HepG2 (cell line): ENCODE measurements around the gene COX4I2. TPM values are rescaled to one million over a fixed set of nuclear protein-coding genes. Genes with fewer than 3 reads are reported as not detected.

Experiments
- AGO1 ChIP-seq: fragments of 200-400 bp; formaldehyde crosslinking; IDR thresholded peaks from 2 replicates; pipeline ENCODE4 v1.6.1; 2017; ENCODE audit warnings: mild to moderate bottlenecking, low read depth, low read length, moderate library complexity; ENCODE audit not compliant: poor library complexity, severe bottlenecking
- ARHGAP35 ChIP-seq: sonication (generic); formaldehyde crosslinking; IDR thresholded peaks from 2 replicates; pipeline ENCODE4 v1.9.0; 2022; ENCODE audit warnings: mild to moderate bottlenecking, inconsistent platforms, moderate library complexity, missing genetic modification reagents, borderline replicate concordance
- ARNT2 ChIP-seq: sonication (generic); formaldehyde crosslinking; IDR thresholded peaks from 2 replicates; pipeline ENCODE4 v1.8.0; 2022; ENCODE audit warnings: mild to moderate bottlenecking, low read depth, missing genetic modification reagents, moderate library complexity
- CEBPG ChIP-seq: IDR thresholded peaks from 2 replicates; pipeline ENCODE4 v1.6.1; 2016
- DMTF1 ChIP-seq: sonication (generic); formaldehyde crosslinking; IDR thresholded peaks from 2 replicates; pipeline ENCODE4 v1.4.0; 2020; ENCODE audit warnings: mild to moderate bottlenecking, missing genetic modification reagents
- FOXJ3 ChIP-seq: sonication (generic); formaldehyde crosslinking; IDR thresholded peaks from 2 replicates; pipeline ENCODE4 v1.4.0; 2020; ENCODE audit warnings: missing genetic modification reagents, mild to moderate bottlenecking, borderline replicate concordance
- FOXK2 ChIP-seq: fragments of 450-650 bp; IDR thresholded peaks from 2 replicates; pipeline ENCODE4 v1.6.1; 2016
- HIC2 ChIP-seq: sonication (generic); formaldehyde crosslinking; IDR thresholded peaks from 2 replicates; pipeline ENCODE4 v1.9.0; 2022; ENCODE audit warnings: low read depth, missing genetic modification reagents
- HNRNPK ChIP-seq: fragments of 200-400 bp; formaldehyde crosslinking; IDR thresholded peaks from 2 replicates; pipeline ENCODE4 v1.6.1; 2018; ENCODE audit warnings: low read length, low read depth, moderate library complexity, mild to moderate bottlenecking; ENCODE audit not compliant: poor library complexity, severe bottlenecking
- HNRNPUL1 ChIP-seq: fragments of 200-400 bp; formaldehyde crosslinking; IDR thresholded peaks from 2 replicates; pipeline ENCODE4 v1.6.1; 2017; ENCODE audit warnings: low read depth, mild to moderate bottlenecking, low read length, moderate library complexity
- MAFF ChIP-seq: IDR thresholded peaks from 2 replicates; pipeline ENCODE4 v1.6.1; 2011; ENCODE audit warnings: low read depth, low read length, improper control_type of control experiment
- NFKB2 ChIP-seq: sonication (generic); formaldehyde crosslinking; IDR thresholded peaks from 2 replicates; pipeline ENCODE4 v1.4.0; 2020; ENCODE audit warnings: missing genetic modification reagents, borderline replicate concordance
- NR3C1 ChIP-seq: sonication (generic); formaldehyde crosslinking; IDR thresholded peaks from 2 replicates; pipeline ENCODE4 v1.4.0; 2020; ENCODE audit warnings: missing genetic modification reagents
- PATZ1 ChIP-seq: sonication (generic); formaldehyde crosslinking; IDR thresholded peaks from 2 replicates; pipeline ENCODE4 v1.4.0; 2020; ENCODE audit warnings: missing genetic modification reagents
- PBX2 ChIP-seq: IDR thresholded peaks from 2 replicates; pipeline ENCODE4 v1.6.1; 2016; ENCODE audit warnings: control low read depth
- TRIM24 ChIP-seq: sonication (generic); formaldehyde crosslinking; IDR thresholded peaks from 2 replicates; pipeline ENCODE4 v1.8.0; 2022; ENCODE audit warnings: mild to moderate bottlenecking, missing genetic modification reagents
- ZFP36L1 ChIP-seq: sonication (generic); formaldehyde crosslinking; IDR thresholded peaks from 2 replicates; pipeline ENCODE4 v1.8.0; 2022; ENCODE audit warnings: mild to moderate bottlenecking, missing genetic modification reagents, moderate library complexity
- ZNF337 ChIP-seq: sonication (generic); formaldehyde crosslinking; IDR thresholded peaks from 2 replicates; pipeline ENCODE4 v1.5.1; 2020; ENCODE audit warnings: missing genetic modification reagents, low read depth, mild to moderate bottlenecking, borderline replicate concordance
- ZNF33B ChIP-seq: sonication (generic); formaldehyde crosslinking; IDR thresholded peaks from 2 replicates; pipeline ENCODE4 v1.5.1; 2020; ENCODE audit warnings: mild to moderate bottlenecking, missing genetic modification reagents
- ZNF441 ChIP-seq: sonication (generic); formaldehyde crosslinking; IDR thresholded peaks from 2 replicates; pipeline ENCODE4 v1.7.0; 2021; ENCODE audit warnings: missing genetic modification reagents, borderline replicate concordance
- ZNF547 ChIP-seq: sonication (generic); formaldehyde crosslinking; IDR thresholded peaks from 2 replicates; pipeline ENCODE4 v1.5.1; 2020; ENCODE audit warnings: mild to moderate bottlenecking, missing genetic modification reagents
- ZNF788 ChIP-seq: sonication (generic); formaldehyde crosslinking; IDR thresholded peaks from 2 replicates; pipeline ENCODE4 v1.5.0; 2020; ENCODE audit warnings: mild to moderate bottlenecking, missing genetic modification reagents, borderline replicate concordance
- polyA plus RNA-seq, 8 experiments: library from polyadenylated mRNA; depleted of rRNA in 3 of 8; stranded (reverse) in 7 of 8; unstranded in 1 of 8; fragments of >200 nt; fragmentation: Illumina TruSeq in 4 of 8; extraction: Trizol in 4 of 8; gene quantifications; 2 replicates each; pipeline versions ENCODE4 v1.2.1 to v1.2.3, GENCODE V29; 2011 to 2016; ENCODE audit warnings: low read depth in 4 of 8, missing spikeins in 1 of 8, mixed read lengths in 1 of 8; ENCODE audit not compliant: insufficient read depth in 1 of 8
- total RNA-seq, 5 experiments: library from RNA; depleted of rRNA; stranded (reverse); fragments of >200 nt; fragmentation: Illumina TruSeq; extraction: Trizol; gene quantifications; 2 replicates each; pipeline ENCODE4 v1.2.3, GENCODE V29; 2016; ENCODE audit warnings: low read depth in 1 of 5

COX4I2 gene
- total and polyA plus RNA-seq, 2 of the 13 experiments (the other 11 are each of a cell fraction or from before 2014, with no cell fraction given) = 1.1 TPM; not detected in 1

- TF ChIP-seq NFKB2 (CRISPR knock-in tag) = no peak; the same call in 1 of the 2 replicates
- no peak for TF ChIP-seq MAFF
- TF ChIP-seq DMTF1 (CRISPR knock-in tag) = no peak
- TF ChIP-seq ZNF788 (CRISPR knock-in tag) = no peak
- no peak for TF ChIP-seq ZNF337 (CRISPR knock-in tag)
- no peak for TF ChIP-seq HNRNPUL1
- no peak for TF ChIP-seq TRIM24
- TF ChIP-seq AGO1 = no peak
- TF ChIP-seq NR3C1 = no peak
- no peak for TF ChIP-seq FOXK2
- TF ChIP-seq HIC2 (CRISPR knock-in tag) = no peak
- TF ChIP-seq ZNF33B (CRISPR knock-in tag) = no peak; the same call in 1 of the 2 replicates
- TF ChIP-seq PATZ1 (CRISPR knock-in tag) = 0 out of 2 replicates have a peak, but pooled peaks have one; percentile 38
- no peak for TF ChIP-seq ZFP36L1 (CRISPR knock-in tag)
- no peak for TF ChIP-seq HNRNPK
- TF ChIP-seq FOXJ3 (CRISPR knock-in tag) = no peak
- no peak for TF ChIP-seq CEBPG (CRISPR knock-in tag)
- peak; percentile 69; the same call in 1 of the 2 replicates for TF ChIP-seq ARHGAP35 (CRISPR knock-in tag)
- TF ChIP-seq ZNF441 (CRISPR knock-in tag) = 0 out of 2 replicates have a peak, but pooled peaks have one; percentile 18
- TF ChIP-seq ARNT2 = no peak
- TF ChIP-seq PBX2 (CRISPR knock-in tag) = no peak
- no peak; the same call in 1 of the 2 replicates for TF ChIP-seq ZNF547 (CRISPR knock-in tag)
These were observed 31.6 kb upstream of the COX4I2 start (continued) for GRCh38 chr20:31605902-31606803.
